ENCODE data around the gene CHRNA1.

CHRNA1 gene

DNA sequence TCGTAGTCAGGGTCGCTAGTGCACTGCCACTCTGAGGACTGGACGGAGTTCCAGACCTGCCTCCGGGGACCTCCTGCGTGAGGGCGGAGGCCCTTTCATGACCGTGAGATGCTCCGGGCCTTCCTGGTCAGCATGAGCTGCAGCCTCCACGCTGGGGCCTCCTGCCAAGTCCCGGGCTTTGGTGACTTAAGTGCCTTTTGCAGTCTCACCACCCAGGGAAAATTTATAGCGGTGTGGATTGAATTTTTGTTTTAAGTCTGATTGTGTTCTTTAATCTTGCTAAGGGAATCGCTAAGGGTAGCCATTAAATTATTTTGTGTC is 33.6 kb downstream of the CHRNA1 start:
- TF ChIP-seq, protein P1, sequence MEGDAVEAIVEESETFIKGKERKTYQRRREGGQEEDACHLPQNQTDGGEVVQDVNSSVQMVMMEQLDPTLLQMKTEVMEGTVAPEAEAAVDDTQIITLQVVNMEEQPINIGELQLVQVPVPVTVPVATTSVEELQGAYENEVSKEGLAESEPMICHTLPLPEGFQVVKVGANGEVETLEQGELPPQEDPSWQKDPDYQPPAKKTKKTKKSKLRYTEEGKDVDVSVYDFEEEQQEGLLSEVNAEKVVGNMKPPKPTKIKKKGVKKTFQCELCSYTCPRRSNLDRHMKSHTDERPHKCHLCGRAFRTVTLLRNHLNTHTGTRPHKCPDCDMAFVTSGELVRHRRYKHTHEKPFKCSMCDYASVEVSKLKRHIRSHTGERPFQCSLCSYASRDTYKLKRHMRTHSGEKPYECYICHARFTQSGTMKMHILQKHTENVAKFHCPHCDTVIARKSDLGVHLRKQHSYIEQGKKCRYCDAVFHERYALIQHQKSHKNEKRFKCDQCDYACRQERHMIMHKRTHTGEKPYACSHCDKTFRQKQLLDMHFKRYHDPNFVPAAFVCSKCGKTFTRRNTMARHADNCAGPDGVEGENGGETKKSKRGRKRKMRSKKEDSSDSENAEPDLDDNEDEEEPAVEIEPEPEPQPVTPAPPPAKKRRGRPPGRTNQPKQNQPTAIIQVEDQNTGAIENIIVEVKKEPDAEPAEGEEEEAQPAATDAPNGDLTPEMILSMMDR (IDR thresholded peaks at IDR 0.05; ENCODE audit: low read depth, low read length), result no peak
- DNase-seq (ENCODE audit: extremely low read depth, low read depth), result no peak

DNA sequence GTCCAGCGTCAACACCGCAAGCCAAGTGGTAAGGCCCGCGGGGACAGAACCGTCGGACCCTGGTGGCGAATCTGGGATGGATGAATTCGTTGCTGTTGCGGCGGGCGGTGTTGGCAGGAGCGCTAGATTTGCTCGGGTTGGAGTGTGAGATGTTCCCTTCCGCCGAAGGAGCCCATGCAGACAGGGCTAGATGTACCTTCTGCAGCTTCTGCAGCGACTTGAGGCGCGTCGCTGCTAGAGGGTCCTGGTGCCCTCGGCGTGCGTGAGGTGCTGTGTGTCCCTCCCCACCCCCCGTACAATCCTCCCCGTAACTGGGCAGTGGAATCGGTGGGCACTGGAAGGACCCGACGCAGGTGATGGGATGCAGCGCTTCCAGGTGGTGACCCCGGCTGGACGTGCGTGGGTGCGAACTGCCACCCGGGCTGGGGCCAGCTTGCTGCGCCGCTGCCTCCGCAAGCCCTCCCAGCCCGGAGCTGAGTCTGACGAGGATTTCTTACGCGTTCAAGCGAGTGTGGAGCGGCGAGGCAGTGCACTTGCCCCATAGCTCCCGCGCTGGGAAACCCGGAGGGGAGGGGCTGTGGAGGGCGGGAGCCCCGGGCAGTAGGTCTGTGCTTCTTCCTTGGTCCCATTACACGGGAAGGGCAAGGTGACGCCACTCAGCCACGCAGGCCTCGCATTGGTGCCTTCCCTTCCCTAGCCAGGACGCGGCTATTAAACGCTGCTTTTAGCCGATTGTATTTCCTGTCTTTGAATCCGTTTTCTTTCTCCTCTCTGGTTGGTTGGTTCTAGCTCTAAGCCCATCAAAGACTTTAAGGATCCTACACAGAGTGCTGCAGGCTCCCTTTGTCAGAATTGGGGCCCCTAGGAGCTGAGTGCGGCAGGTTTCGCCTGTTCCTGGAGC is 34.2 kb downstream of the CHRNA1 start:
- no peak for DNase-seq (ENCODE audit: extremely low read depth, low read depth)
- TF ChIP-seq, protein P1 (IDR thresholded peaks at IDR 0.05; ENCODE audit: low read depth, low read length), result no peak

DNA sequence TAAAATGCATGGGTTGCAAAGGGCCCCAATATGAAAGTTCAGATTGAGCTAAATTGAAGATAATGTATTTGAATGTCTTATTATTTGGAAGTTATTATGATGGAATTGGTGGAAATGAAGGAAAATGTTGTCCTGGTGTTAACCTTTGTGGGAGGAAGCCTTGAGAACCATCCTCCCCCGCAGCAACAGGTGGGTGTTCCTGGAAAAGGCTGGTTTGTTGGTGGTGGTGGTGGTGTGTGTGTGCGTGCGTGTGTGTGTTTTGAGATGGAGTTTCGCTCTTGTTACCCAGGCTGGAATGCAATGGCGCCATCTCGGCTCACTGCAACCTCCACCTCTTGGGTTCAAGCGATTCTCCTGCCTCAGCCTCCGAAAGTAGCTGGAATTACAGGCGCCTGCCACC is 36.2 kb downstream of the CHRNA1 start:
- no peak for DNase-seq (ENCODE audit: extremely low read depth, low read depth)
- TF ChIP-seq, protein P1 (IDR thresholded peaks at IDR 0.05; ENCODE audit: low read depth, low read length), result no peak

DNA sequence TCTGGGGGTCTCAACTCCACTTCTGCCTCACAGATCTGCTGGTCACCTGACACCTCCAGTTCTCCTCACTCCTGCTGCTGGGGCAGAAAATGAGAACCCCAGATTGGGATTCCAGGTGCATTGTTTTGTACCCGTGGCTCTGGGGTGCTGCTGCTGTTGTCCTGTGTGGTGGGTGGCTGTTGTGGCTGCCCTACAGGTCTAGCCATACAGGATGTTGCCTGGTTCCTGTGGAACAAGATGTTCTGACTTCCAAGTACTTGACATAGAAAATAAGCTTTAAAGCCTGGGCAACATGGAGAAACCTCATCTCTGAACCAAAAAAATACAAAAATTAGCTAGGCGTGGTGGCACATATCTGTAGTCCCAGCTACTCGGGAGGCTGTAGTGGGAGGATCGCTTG is 38.1 kb downstream of the CHRNA1 start:
- TF ChIP-seq, protein P1 (IDR thresholded peaks at IDR 0.05; ENCODE audit: low read depth, low read length), result no peak

DNA sequence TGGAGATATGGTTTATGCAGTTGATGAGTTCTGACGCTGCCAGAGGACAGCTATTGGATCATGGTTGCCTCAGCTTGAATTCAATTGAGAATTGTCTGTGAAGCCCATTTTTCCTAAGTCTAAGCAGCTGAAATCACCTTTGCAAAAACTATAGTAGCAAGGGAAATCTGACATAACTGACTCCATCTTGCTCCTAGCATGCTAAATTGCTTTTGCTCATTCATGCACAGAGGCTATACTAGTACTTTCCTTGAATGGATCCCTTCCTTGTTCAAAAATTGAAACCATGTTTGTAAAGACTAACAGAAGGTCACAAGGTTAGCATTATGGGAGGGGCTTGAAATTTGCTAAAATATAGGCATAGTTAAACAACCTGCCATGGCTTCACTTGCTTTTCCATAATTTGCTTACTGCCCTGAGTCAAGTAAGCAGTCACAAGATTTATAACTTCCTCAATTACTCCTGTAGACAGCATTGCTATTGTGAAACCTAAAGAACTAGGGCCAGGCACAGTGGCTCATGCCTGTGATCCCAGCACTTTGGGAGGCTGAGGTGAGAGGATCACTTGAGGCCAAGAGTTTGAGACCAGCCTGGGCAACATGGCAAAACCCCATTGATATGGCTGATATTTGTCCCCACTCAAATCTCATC is 41.2 kb downstream of the CHRNA1 start:
- DNase-seq (ENCODE audit: extremely low read depth, low read depth), result no peak
- TF ChIP-seq, protein P1 (IDR thresholded peaks at IDR 0.05; ENCODE audit: low read depth, low read length), result no peak

More for the DNA sequence above, 38.1 kb downstream of the CHRNA1 start:
- DNase-seq (ENCODE audit: extremely low read depth, low read depth), result no peak

DNA sequence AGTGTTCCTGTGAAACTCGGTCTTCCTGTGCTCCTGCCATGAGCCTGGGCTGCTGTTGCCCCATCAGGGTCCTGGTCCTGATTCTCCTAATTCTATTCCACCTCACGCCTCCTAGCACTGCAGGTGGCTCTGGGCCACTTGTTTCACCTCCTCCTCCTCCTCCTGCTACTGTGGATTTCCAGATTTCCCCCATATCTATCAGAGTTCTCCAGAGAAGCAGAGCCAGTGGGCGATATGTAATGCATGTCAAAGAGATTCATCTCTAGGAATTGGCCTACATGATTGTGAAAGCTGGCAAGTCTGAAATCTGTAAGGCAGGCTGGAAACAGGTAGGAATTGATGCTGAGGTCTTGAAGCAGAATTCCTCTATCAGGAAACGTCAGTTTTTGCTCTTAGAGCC is 45.3 kb downstream of the CHRNA1 start:
- TF ChIP-seq, protein P1 (IDR thresholded peaks at IDR 0.05; ENCODE audit: low read depth, low read length), result no peak
- DNase-seq (ENCODE audit: extremely low read depth, low read depth), result no peak

DNA sequence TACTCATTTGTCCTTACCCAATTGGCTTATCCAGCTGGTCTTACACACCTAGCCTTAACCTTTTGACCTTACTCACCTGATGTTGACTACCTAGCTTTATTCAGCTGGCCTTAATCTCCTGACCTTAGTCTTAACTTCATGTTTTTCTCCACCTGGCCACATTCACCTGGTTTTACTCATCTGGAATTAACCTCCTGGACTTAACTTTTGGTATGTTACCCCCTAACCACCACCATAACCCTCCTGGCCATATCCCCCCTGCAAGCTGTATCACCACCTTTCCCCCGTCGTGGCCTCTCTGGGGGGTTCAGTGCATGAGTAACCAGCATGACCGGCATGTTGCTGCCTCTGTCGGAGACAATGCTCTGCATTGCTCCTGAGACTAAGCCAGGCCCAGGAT is 45.7 kb downstream of the CHRNA1 start:
- TF ChIP-seq, protein P1 (IDR thresholded peaks at IDR 0.05; ENCODE audit: low read depth, low read length), result no peak
- no peak for DNase-seq (ENCODE audit: extremely low read depth, low read depth)
